ENCODE results near the gene DMKN.
"Not testable (repeated sequence)": the region's sequence is repeated elsewhere in the genome, so short reads cannot be mapped to it uniquely, and the experiment has no call there.

Gene DMKN

DNA sequence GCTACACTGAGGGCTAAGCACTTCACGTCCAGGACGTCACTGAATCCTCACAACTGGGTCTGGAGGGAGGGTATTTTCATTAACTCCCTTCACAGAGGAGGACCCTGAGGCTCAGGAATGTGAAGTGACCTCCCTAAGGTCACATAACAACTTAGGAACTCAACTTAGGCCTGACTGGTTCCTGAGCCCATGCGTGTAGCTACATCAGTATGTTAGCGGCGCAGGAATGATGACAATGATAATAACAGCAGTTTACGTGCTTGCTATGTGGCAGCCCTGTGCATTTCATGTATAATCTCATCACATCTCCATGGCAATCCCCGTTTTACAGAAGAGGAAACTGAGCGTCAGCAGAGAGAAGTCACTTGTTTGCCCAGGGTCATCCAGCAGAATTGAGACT is 41.5 kb downstream of the DMKN start:
- Mint-ChIP-seq H3K27ac (no peak overlapping the region), H3K4me1 (no peaks in the 10 kb centered on the region), H3K4me3 (no peak overlapping the region), H3K9me3 (no peaks in the 10 kb centered on the region), H3K27me3 (ENCODE audit: low read depth) (peaks cover 10% of the 10 kb centered on the region), H3K36me3 (ENCODE audit: low read depth) (no peaks in the 10 kb centered on the region)
- no peak for TF ChIP-seq CTCF (IDR thresholded peaks at IDR 0.05; ENCODE audit: unreplicated experiment in 3 of 3)

- not testable (repeated sequence) for H3K36me3 Mint-ChIP-seq (ENCODE audit: low read depth); H3K9me3 Mint-ChIP-seq; H3K4me1 Mint-ChIP-seq; H3K27me3 Mint-ChIP-seq (ENCODE audit: low read depth); H3K27ac Mint-ChIP-seq; H3K4me3 Mint-ChIP-seq
Measured at GRCh38 chr19:35471075-35471474, 42.4 kb downstream of the DMKN start.

DNA sequence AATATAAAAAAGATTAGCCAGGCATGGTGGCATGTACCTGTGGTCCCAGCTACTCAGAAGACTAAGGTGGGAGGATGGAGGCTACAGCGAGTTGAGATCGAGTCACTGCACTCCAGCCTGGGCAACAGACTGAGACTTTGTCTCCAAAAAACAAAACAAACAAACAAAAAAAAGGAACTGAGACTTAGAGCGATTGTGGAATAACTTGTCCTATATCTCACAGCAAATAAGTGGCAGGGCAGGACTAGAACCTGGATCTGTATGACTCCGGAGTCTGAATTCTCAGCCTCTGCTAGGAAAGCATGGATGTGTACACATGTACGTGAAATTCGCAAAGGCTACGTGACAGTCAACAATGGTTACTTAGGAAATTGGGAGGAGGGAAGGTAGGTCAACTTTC is 43.3 kb downstream of the DMKN start:
- H3K27me3 Mint-ChIP-seq (ENCODE audit: low read depth) = peaks cover 10% of the 10 kb centered on the region
- H3K4me1 Mint-ChIP-seq = no peaks in the 10 kb centered on the region
- no peaks in the 10 kb centered on the region for H3K9me3 Mint-ChIP-seq
- no peaks in the 10 kb centered on the region for H3K36me3 Mint-ChIP-seq (ENCODE audit: low read depth)
- H3K27ac Mint-ChIP-seq = no peak overlapping the region
- no peak for TF ChIP-seq CTCF (IDR thresholded peaks at IDR 0.05; ENCODE audit: unreplicated experiment in 3 of 3)
- H3K4me3 Mint-ChIP-seq = no peak overlapping the region

- peaks cover 6% of the 10 kb centered on the region for H3K27me3 Mint-ChIP-seq (ENCODE audit: low read depth)
- H3K36me3 Mint-ChIP-seq (ENCODE audit: low read depth) = no peaks in the 10 kb centered on the region
- H3K9me3 Mint-ChIP-seq = no peaks in the 10 kb centered on the region
- no peak overlapping the region for H3K4me3 Mint-ChIP-seq
- peak; percentile 54 to 66 (median 63) for TF ChIP-seq CTCF (IDR thresholded peaks at IDR 0.05; ENCODE audit: unreplicated experiment in 3 of 3)
- no peaks in the 10 kb centered on the region for H3K4me1 Mint-ChIP-seq
- H3K27ac Mint-ChIP-seq = no peak overlapping the region
Measured at GRCh38 chr19:35468637-35469036, 44.8 kb downstream of the DMKN start.

DNA sequence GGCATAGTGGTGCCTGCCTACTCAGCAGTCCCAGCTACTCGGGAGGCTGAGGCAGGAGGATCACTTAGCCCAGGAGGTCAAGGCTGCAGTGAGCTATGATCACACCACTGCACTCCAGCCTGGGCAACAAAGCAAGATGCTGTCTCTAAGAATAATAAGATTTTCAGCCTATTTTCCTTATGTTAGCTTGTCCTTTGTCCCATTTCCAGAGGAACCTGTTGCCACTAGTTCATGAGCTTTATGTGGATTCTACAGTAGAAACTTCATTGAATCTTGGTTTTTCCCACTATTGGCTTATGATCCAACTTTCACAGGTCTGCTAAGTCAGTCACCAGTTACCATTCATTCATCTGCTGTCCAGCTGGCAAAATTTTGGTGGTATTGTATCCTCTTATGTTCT is 47.2 kb downstream of the DMKN start:
- H3K9me3 Mint-ChIP-seq = peaks cover 3% of the 10 kb centered on the region
- H3K27me3 Mint-ChIP-seq (ENCODE audit: low read depth) = no peaks in the 10 kb centered on the region
- no peak for TF ChIP-seq CTCF (IDR thresholded peaks at IDR 0.05; ENCODE audit: unreplicated experiment in 3 of 3)
- peaks cover 8% of the 10 kb centered on the region for H3K4me1 Mint-ChIP-seq
- no peak overlapping the region for H3K4me3 Mint-ChIP-seq
- no peak overlapping the region for H3K27ac Mint-ChIP-seq
- H3K36me3 Mint-ChIP-seq (ENCODE audit: low read depth) = no peaks in the 10 kb centered on the region

GRCh38 chr19:35462956-35463355 is 50.5 kb downstream of the DMKN start:
- not testable (repeated sequence) for H3K9me3 Mint-ChIP-seq; H3K4me3 Mint-ChIP-seq; H3K36me3 Mint-ChIP-seq (ENCODE audit: low read depth); H3K27me3 Mint-ChIP-seq (ENCODE audit: low read depth)
- H3K4me1 Mint-ChIP-seq = peaks cover 35% of the 10 kb centered on the region
- peak overlapping the region; percentile 49 to 90 (median 89) for H3K27ac Mint-ChIP-seq

GRCh38 chr19:35462476-35462953 is 50.9 kb downstream of the DMKN start:
- peaks cover 3% of the 10 kb centered on the region for H3K27me3 Mint-ChIP-seq (ENCODE audit: low read depth)
- no peaks in the 10 kb centered on the region for H3K36me3 Mint-ChIP-seq (ENCODE audit: low read depth)
- TF ChIP-seq CTCF (IDR thresholded peaks at IDR 0.05; ENCODE audit: unreplicated experiment in 3 of 3) = no peak
- peaks cover 3% of the 10 kb centered on the region for H3K9me3 Mint-ChIP-seq
- H3K27ac Mint-ChIP-seq = peak overlapping the region; percentile 49 to 90 (median 89)
- no peak overlapping the region for H3K4me3 Mint-ChIP-seq
- H3K4me1 Mint-ChIP-seq = peaks cover 36% of the 10 kb centered on the region

DNA sequence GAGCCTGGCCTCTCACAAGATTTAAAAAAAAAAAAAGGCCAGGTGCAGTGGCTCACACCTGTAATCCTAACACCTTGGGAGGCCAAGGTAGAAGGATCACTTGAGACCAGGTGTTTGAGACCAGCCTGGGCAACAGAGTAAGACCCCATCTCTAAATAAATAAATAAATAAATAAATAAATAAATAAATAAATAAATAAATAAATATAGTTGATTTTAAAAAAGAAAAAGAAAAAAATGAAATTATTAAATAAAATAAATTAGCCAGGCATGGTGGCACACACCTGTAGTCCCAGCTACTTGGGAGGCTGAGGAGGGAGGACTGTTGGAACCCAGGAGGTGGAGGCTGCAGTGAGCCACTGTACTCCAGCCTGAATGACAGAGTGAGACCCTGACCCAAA is 51.7 kb downstream of the DMKN start:
- not testable (repeated sequence) for H3K9me3 Mint-ChIP-seq; H3K4me3 Mint-ChIP-seq; H3K36me3 Mint-ChIP-seq (ENCODE audit: low read depth); H3K27me3 Mint-ChIP-seq (ENCODE audit: low read depth); H3K27ac Mint-ChIP-seq
- peaks cover 36% of the 10 kb centered on the region for H3K4me1 Mint-ChIP-seq
